KOPT-K1 (cell line): ENCODE results near the gene ZNF141.
"Not testable (repeated sequence)": the region's sequence is repeated elsewhere in the genome, so short reads cannot be mapped to it uniquely, and the experiment has no call there.

Experiments
- H3K27ac ChIP-seq: fragments of 200-600 bp; sonication (generic); 2 replicates; pipeline ENCODE4 v1.5.1; 2016; ENCODE audit warnings: antibody characterized with exemption, mild to moderate bottlenecking, low read depth, low read length; ENCODE audit not compliant: poor library complexity, severe bottlenecking
- H3K36me3 ChIP-seq: fragments of 200-600 bp; sonication (generic); 2 replicates; pipeline ENCODE4 v1.5.1; 2017; ENCODE audit warnings: antibody characterized with exemption, mild to moderate bottlenecking, low read length, moderate library complexity; ENCODE audit not compliant: insufficient read depth
- H3K9me3 ChIP-seq: fragments of 200-600 bp; sonication (generic); 2 replicates; pipeline ENCODE4 v1.5.1; 2017; ENCODE audit warnings: antibody characterized with exemption, low read length, mild to moderate bottlenecking; ENCODE audit not compliant: insufficient read depth, poor library complexity, severe bottlenecking

The ZNF141 gene

GRCh38 chr4:338759-339097 lies 1.1 kb downstream of the ZNF141 start:
- Histone ChIP-seq H3K9me3 (peaks cover 72% of the 10 kb centered on the region), H3K36me3 (no peaks in the 10 kb centered on the region), H3K27ac (no peak overlapping the region)

DNA sequence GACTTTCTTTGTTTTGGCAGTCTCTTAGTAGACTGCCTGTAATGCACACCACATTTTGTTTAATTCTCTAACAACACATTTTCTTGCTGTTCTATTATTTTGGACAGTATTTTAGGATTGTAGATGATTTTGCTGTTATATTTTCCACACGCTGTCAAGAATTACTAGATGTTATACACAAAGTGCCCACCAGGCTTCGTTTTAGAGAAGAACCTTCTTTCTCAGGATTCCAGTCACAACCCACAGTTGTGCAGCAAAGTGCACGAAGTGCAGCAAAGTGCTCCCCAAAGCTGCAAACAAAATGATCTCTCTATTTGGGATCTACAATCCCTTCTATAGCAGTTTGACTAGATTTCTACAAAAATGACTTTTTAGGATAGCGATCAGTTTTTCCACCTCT lies 2.4 kb downstream of the ZNF141 start:
- Histone ChIP-seq H3K36me3 (no peaks in the 10 kb centered on the region), H3K9me3 (peaks cover 68% of the 10 kb centered on the region), H3K27ac (no peak overlapping the region)

- H3K27ac ChIP-seq = no peak overlapping the region
- H3K36me3 ChIP-seq = no peaks in the 10 kb centered on the region
- H3K9me3 ChIP-seq = peaks cover 88% of the 10 kb centered on the region
These were observed 35.6 kb downstream of the ZNF141 start for GRCh38 chr4:373062-373839.

- no peak overlapping the region for H3K27ac ChIP-seq
- H3K36me3 ChIP-seq = no peaks in the 10 kb centered on the region
- H3K9me3 ChIP-seq = peaks cover 89% of the 10 kb centered on the region
These were observed 36.9 kb downstream of the ZNF141 start for GRCh38 chr4:374298-375160.

- peak overlapping the region; percentile 69 for H3K27ac ChIP-seq
- H3K36me3 ChIP-seq = no peaks in the 10 kb centered on the region
- peaks cover 94% of the 10 kb centered on the region for H3K9me3 ChIP-seq
These were observed 46.8 kb downstream of the ZNF141 start for GRCh38 chr4:384311-385010.

DNA sequence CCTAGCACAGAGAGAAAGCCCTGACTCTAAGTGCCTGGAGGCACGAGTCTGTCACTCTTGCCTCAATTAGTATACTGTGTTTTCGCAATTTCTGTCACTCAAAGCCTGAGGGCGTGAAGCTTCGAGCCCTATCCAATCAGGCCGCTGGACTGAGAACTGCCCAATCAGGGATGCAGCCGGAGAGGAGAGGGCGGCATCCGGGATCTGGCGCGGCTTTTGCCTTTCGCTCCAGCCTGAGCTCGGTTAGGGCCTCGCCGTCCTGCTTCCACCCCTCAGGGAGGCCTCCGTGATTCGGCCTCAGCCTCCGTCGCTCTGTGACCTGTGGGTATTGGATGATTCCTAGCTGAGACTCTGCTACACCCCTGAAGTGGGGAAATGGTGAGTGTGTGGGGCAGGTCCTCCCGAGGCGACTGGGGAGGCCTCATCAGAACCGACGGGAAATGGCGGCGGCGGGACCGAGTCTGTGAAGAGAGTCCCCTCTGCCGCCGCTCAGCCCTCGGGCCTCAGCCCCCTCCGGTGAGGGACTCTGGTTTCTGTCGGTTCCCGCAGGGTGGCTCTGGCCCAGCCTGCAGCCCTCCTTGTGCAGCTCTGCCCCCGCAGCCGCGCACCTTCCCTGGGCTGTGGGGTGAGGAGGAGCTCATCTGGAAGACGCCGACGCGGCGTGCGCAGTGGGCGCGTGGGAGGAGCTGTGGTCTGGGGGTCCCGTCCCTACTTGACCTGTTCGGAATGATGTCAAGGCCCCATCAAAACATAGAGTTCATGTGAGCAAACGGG lies 48.5 kb downstream of the ZNF141 start:
- H3K9me3 ChIP-seq = peaks cover 96% of the 10 kb centered on the region
- no peak overlapping the region for H3K27ac ChIP-seq
- H3K36me3 ChIP-seq = no peaks in the 10 kb centered on the region

DNA sequence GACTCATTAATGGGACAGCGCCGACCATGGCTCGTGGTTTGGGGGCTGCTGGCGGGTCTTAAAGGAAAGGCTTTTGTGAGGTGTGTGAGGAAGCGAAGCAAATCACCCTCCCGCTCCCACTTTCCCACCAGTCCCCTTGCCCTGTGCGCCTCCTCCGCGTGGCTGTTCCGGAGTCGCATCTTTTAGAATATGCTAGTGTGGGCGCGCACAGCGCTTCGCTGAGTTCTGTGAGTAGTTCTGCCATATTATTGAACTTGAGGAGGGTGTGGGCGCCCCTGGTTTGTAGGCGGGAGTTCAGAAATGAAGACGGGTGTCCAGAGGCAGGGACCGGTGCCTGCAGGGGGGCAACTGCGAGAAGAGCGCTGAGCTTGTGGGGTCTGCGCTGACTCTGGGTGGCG lies 49.1 kb downstream of the ZNF141 start:
- Histone ChIP-seq H3K9me3 (peaks cover 91% of the 10 kb centered on the region), H3K27ac (no peak overlapping the region), H3K36me3 (no peaks in the 10 kb centered on the region)

DNA sequence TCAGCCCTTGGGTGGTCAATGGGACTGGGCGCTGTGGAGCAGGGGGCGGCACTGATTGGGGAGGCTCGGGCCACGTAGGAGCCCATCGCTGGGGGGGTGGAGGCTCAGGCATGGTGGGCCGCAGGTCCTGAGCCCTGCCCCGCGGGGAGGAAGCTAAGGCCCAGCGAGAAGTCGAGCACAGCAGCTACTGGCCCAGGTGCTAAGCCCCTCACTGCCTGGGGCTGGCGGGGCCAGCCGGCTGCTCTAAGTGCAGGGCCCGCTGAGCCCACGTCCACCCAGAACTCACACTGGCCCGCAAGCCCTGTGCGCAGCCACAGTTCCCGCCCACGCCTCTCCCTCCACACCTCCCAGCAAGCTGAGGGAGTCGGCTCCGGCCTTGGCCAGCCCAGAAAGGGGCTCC lies 66.4 kb downstream of the ZNF141 start:
- peaks cover 37% of the 10 kb centered on the region for H3K9me3 ChIP-seq
- no peak overlapping the region for H3K27ac ChIP-seq
- H3K36me3 ChIP-seq = no peaks in the 10 kb centered on the region

GRCh38 chr4:408321-408720 lies 70.7 kb downstream of the ZNF141 start:
- H3K9me3 ChIP-seq = peaks cover 70% of the 10 kb centered on the region
- H3K36me3 ChIP-seq, H3K27ac ChIP-seq: not testable (repeated sequence)

GRCh38 chr4:422587-422986 lies 85.0 kb downstream of the ZNF141 start:
- Histone ChIP-seq H3K27ac (no peak overlapping the region), H3K9me3 (peaks cover 87% of the 10 kb centered on the region), H3K36me3 (peaks cover 20% of the 10 kb centered on the region)
